SH-SY5Y (cell line): ENCODE results near the gene ASH1L.

Experiments
- GATA2 ChIP-seq: IDR thresholded peaks from 2 replicates; pipeline ENCODE4 v1.6.1; 2011; ENCODE audit warnings: mild to moderate bottlenecking, low read depth, low read length
- GATA3 ChIP-seq: IDR thresholded peaks from 2 replicates; pipeline ENCODE4 v1.6.1; 2011; ENCODE audit warnings: low read depth, mild to moderate bottlenecking, low read length, moderate library complexity

DNA sequence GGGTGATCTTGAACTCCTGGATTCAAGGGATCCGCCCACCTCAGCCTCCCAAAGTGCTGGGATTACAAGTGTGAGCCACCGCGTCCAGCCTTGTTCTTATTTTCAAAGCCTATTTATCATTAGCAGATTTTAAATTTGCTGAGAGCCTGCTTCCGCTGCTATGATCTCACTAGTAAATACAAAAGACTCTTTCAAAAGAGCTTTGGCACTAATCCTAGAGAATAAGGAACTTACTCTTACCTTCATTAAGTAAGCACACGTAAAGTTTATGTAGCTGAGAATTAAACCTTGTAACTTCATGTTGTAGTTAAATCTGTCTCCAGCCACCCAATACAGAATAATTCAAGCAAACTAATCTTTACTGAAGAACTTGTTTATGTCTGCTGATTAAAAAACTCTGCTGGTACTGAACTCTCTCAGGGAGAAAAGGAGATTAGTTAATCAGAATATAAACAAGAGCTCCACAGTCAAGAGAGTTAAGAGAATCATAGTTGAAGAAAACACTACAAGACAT lies 169.6 kb downstream of the ASH1L start:
- TF ChIP-seq GATA2 (no peak), GATA3 (no peak)
